Esophagus squamous epithelium (tissue), 4 donors: Measurements from ENCODE around the gene SCN9A.

Experiments
- POLR2A ChIP-seq, 4 donors: fragments of 450-650 bp; IDR thresholded peaks; one replicate each; pipeline ENCODE4 v1.6.1; 2017; ENCODE audit warnings: antibody characterized with exemption in 4 of 4, mild to moderate bottlenecking in 4 of 4, moderate library complexity in 3 of 4
- TF ChIP-seq, protein P1 (sequence below), 6 experiments: fragments of 450-650 bp in 4 of 6; fragments of 200-600 bp in 2 of 6; sonication (generic) in 2 of 6; IDR thresholded peaks; one replicate each; pipeline ENCODE4 v1.5.1; 2016 to 2019; ENCODE audit warnings: antibody characterized with exemption in 6 of 6, mild to moderate bottlenecking in 4 of 6, moderate library complexity in 4 of 6

DNA sequence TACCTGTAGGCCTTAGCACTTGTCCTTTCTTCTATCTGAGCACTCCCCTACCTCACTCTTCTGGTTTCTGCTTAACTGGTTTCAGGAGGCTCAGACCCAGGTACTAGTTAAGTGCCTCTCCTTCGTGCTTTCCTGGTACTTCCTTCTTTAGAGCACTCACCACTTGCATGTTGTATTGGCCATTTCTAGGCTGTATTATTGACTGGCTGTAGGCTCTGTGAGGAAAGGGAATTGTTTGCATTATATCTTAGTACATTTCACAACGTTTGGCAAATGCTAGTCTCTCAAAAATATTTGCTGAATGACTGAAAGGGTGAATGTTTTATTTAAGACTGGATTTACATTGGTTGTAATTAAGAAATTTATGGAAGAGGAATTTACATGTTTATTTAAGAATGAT is 212.0 kb downstream of the SCN9A start:
- no peak for TF ChIP-seq POLR2A (IDR thresholded peaks at IDR 0.05)
- TF ChIP-seq, protein P1, sequence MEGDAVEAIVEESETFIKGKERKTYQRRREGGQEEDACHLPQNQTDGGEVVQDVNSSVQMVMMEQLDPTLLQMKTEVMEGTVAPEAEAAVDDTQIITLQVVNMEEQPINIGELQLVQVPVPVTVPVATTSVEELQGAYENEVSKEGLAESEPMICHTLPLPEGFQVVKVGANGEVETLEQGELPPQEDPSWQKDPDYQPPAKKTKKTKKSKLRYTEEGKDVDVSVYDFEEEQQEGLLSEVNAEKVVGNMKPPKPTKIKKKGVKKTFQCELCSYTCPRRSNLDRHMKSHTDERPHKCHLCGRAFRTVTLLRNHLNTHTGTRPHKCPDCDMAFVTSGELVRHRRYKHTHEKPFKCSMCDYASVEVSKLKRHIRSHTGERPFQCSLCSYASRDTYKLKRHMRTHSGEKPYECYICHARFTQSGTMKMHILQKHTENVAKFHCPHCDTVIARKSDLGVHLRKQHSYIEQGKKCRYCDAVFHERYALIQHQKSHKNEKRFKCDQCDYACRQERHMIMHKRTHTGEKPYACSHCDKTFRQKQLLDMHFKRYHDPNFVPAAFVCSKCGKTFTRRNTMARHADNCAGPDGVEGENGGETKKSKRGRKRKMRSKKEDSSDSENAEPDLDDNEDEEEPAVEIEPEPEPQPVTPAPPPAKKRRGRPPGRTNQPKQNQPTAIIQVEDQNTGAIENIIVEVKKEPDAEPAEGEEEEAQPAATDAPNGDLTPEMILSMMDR (IDR thresholded peaks at IDR 0.05) = no peak
